Jurkat, Clone E6-1 (cell line): ENCODE results near the gene PLPP4.

Experiments
- DNase-seq: peaks from one replicate; pipeline ENCODE4 v3.0.0-alpha.2; 2011; ENCODE audit warnings: low read depth, low spot score
- H3K4me3 ChIP-seq: 2 replicates; pipeline ENCODE4 v1.5.1; 2011; ENCODE audit warnings: mild to moderate bottlenecking, low read length, control low read depth, moderate library complexity

The PLPP4 gene

GRCh38 chr10:120588311-120588710, 131.3 kb downstream of the PLPP4 start:
- DNase-seq = no peak
- H3K4me3 ChIP-seq = no peak overlapping the region

DNA sequence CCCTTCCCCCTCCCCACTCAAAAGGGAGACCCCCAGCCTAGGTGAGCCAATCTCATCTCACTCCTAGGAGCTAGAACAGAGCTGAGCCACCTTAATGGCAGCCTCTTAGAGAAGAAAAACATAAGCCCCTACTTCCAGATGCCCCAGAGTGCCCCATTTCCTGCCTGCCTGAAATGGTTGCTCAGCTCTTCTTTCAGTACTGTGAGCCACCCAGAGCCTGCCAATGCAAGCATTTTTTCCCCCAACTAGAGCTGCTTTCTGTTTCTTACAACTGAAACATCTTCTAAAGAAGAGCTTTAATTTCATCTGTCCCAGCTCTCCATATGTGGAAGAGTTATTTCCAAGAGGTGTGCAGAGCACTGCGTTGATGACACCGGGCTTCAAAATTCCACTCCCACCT, 136.7 kb downstream of the PLPP4 start:
- H3K4me3 ChIP-seq = no peak overlapping the region
- DNase-seq = no peak

DNA sequence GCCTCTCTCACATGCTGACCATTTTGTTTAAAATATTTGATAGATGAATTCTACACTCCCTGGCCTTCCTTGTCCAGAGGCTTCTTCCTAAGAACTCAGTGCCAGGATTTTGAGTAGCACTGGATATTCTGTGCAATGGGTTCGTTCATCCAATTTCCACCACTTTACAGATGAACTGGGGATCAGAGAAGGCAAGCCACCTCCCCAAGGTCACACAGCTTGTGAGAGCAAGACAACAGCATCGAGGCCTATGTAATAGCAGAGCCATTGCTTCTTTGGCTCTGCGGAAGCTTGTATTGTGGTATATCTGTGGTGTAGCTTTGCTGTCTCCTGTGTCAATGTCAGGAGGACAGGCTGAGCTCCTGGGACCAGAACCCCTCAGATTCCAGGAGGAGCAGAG, 140.9 kb downstream of the PLPP4 start:
- H3K4me3 ChIP-seq = no peak overlapping the region
- no peak for DNase-seq

DNA sequence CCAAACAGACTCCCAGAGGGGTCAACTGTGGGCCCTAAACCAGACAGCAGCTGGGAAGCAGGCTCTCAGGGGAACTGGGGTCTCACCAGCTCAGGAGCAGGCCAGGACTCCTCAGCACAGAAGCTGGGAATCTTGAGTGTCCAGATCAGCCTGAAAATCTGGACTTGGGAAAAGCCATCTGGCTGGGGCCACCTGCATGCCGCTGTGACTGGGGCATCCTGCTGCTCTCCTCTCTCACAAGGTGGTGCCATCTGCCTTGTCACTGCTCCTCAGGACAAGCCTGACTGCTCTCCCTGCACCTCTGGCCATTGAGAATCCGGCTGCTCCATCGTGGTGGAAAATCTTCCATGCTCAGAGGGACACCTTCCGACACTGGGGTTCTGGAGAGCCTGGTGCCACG, 141.4 kb downstream of the PLPP4 start:
- DNase-seq = no peak
- no peak overlapping the region for H3K4me3 ChIP-seq

- no peak overlapping the region for H3K4me3 ChIP-seq
- DNase-seq = no peak
Observed at GRCh38 chr10:120599200-120599724, 142.2 kb downstream of the PLPP4 start.

DNA sequence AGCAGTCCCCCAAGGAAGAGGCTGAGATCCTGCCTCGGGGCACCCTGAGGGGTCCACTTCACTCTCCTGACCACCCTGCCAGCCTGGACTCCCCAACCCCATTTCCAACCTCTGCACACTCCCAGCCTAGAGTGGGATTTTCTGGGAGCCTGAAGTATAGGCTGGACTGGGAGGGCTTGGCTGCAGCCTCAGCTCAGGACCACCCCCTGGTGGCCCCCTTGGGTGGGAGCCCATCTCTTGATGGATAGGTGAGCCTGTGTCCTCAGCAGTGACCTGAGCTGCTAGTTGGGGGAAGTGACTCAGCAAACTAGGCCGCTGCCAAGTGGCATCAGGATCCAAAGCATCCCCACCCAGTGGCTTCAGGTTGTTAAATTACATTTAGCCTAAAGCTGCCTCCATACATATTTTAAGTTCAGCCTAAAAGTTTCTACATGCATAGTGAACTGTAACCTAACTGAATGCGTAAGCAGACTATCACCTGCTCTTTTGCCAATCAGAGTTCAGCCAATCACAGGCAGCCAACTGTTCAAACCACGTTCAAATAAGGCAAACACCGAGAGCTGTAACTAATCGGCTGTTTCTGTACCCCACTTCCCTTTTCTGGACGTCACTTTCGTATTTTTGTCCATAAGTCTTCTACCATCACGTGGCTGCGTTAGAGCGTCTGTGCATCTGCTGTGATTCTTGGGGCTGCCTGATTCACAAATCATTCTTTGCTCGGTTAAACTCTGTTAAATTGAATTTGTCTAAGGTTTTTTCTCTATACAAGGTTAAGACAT, 144.0 kb downstream of the PLPP4 start:
- no peak for DNase-seq
- H3K4me3 ChIP-seq = no peak overlapping the region

- DNase-seq = no peak
- H3K4me3 ChIP-seq = no peak overlapping the region
Observed at GRCh38 chr10:120601999-120602398, 145.0 kb downstream of the PLPP4 start.

GRCh38 chr10:120605410-120605809, 148.4 kb downstream of the PLPP4 start:
- DNase-seq = no peak
- H3K4me3 ChIP-seq = no peak overlapping the region

- no peak overlapping the region for H3K4me3 ChIP-seq
Observed at GRCh38 chr10:120606051-120606764, 149.2 kb downstream of the PLPP4 start.

DNA sequence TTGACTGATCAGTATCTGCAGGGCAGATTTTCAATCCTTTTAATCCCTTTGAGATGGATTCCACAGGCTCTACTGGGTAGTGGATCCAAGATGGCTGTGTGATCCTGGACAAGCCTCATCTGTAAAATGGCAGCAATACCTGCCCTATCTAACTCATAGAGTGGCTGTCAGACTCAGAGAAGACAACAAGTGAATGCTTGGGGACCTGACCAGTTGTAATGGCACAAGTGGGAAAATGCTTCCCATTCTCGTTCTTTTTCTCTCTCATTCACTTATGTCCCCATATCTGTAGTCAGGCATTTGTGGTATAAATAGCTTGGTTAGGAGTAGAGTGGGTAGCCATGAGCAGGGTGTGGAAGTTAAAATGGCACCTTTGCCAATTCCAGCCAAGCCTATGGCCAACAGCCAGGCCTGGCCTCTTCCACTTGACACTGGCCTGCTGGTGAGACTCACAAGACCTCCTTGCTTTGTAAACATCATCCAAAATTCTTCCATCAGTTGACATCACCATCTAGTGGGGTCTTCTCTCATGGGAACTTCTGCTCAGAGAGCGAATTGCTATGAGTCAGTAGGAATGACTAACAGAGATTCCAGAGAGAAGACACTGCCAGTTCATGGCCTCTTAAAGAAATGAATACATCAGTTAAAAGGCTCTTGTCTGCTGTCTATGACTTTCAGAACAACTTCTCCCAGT, 150.1 kb downstream of the PLPP4 start:
- no peak for DNase-seq
- no peak overlapping the region for H3K4me3 ChIP-seq

More at GRCh38 chr10:120606051-120606764, 149.2 kb downstream of the PLPP4 start:
- DNase-seq = no peak

GRCh38 chr10:120607710-120608703, 151.0 kb downstream of the PLPP4 start:
- no peak for DNase-seq
- no peak overlapping the region for H3K4me3 ChIP-seq

DNA sequence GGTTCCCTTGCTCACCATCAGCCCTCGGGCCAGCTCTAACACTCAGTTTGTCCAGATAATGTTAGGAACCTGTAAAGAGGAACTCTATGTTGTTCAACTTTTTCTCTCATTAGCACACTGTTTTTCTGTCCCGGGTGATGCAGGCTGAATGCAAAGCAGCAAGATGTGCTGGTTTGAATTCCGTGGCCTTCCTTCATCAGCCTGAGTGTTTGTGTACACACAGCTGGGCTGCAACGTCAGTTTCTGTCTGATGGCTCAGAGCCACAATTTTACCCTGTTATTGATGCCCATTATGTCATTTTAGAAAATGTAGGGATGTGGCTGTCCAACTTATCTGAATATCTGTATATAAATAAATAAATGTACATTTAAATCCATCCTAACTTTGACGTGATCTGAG, 152.0 kb downstream of the PLPP4 start:
- no peak overlapping the region for H3K4me3 ChIP-seq
- DNase-seq = no peak

DNA sequence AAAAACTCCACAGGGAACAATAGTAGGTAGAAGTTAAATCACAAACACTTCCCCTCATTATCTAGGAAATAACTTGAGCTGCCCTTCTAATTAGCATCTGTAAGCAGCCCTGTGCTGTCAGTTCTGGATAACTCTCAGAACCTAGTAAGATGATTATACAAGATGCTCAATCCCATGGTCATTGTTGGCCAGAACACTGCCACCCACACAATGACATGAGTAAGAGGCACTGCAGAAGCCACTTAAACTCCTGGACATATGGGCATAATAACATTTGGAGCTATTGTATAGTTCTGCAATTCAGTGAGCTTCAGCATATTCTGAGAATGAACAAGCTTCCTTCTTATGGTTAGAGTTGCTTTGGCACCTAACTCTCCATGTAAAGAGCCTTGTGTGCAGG, 153.8 kb downstream of the PLPP4 start:
- H3K4me3 ChIP-seq = no peak overlapping the region
- DNase-seq = no peak

- no peak for DNase-seq
- no peak overlapping the region for H3K4me3 ChIP-seq
Observed at GRCh38 chr10:120612756-120613155, 155.7 kb downstream of the PLPP4 start.

- DNase-seq = no peak
- H3K4me3 ChIP-seq = no peak overlapping the region
Observed at GRCh38 chr10:120613180-120613579, 156.2 kb downstream of the PLPP4 start.

DNA sequence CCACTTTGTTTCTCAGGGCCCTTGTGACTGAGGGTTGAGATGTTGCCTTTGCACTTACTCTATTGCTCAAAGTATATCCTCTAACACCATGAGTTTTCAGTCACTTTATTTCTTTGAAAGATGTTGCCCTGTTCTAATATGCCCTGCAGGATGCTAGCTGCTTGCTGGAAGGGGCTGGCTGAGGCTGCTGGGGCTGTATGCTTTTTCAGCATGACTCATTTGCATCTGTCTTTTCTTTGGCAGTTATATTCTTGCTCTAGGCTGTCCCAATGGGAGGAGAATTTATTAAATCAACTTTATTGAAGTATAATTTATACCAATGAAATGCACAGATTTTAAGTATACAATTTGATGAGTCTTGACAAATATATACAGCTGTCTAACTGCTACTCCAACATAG, 157.7 kb downstream of the PLPP4 start:
- no peak for DNase-seq
- no peak overlapping the region for H3K4me3 ChIP-seq

- no peak overlapping the region for H3K4me3 ChIP-seq
- no peak for DNase-seq
Observed at GRCh38 chr10:120616311-120616911, 159.4 kb downstream of the PLPP4 start.

- no peak overlapping the region for H3K4me3 ChIP-seq
- DNase-seq = no peak
Observed at GRCh38 chr10:120628197-120628596, 171.2 kb downstream of the PLPP4 start.
